Activated CD8-positive, alpha-beta memory T cell treated with anti-CD3 and anti-CD28 coated beads, Interleukin-2, amount 50 U/mL, for 24 hours (primary cell): Measurements from ENCODE around the gene AMD1.
A peak's percentile ranks its signal among the peaks of the same experiment; 100 is the strongest.
"Not testable (repeated sequence)": the region's sequence is repeated elsewhere in the genome, so short reads cannot be mapped to it uniquely, and the experiment has no call there.

Source experiments
- DNase-seq: peaks from one replicate; pipeline ENCODE4 v3.0.0-alpha.2; 2020; ENCODE audit errors: extremely low read depth

The AMD1 gene

DNA sequence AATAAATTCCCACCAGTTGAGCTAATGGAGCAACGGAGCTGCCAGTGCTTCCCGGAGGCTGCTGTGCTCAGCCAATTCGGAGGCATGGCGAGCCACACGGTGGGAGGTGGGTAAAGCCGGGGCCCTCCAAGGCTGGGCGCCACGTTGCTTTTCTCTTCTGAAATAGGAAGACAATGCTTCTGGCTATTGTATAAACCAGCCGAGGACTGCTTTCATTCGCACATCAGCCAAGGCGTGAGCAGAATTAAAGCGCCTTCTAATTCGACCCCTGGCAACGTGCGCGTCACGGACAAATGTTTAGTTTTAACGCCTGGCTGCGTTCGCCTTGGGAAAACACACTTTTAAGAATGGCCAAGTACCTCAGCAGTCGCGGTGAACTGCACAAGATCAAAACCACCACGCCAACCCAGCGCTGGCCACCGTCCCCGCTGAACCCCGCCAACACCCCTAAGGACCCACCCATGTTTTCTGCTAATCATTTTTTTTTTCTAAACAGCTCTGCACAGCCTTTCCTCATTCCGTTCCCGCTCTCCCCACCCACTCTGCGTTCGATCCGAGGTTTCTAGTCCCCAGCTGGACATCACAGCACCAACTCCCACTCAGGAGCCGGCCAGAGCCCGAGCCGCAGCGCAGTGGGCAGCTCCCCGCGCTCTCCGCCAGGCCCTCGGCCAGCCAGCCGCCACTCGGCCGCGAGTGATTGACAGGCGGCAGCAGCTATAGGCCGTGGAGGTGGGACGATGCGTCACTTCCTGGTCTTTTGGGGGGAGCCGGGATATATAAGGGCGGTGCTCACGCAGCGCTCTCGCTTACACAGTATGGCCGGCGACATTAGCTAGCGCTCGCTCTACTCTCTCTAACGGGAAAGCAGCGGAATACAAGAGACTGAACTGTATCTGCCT, at the start of gene AMD1:
AMD1 (plus strand) TSS at position 805 of the 899 bp plus-strand sequence. CDS start 321 bp downstream, outside the sequence.
- peak; percentile 88 for DNase-seq

DNA sequence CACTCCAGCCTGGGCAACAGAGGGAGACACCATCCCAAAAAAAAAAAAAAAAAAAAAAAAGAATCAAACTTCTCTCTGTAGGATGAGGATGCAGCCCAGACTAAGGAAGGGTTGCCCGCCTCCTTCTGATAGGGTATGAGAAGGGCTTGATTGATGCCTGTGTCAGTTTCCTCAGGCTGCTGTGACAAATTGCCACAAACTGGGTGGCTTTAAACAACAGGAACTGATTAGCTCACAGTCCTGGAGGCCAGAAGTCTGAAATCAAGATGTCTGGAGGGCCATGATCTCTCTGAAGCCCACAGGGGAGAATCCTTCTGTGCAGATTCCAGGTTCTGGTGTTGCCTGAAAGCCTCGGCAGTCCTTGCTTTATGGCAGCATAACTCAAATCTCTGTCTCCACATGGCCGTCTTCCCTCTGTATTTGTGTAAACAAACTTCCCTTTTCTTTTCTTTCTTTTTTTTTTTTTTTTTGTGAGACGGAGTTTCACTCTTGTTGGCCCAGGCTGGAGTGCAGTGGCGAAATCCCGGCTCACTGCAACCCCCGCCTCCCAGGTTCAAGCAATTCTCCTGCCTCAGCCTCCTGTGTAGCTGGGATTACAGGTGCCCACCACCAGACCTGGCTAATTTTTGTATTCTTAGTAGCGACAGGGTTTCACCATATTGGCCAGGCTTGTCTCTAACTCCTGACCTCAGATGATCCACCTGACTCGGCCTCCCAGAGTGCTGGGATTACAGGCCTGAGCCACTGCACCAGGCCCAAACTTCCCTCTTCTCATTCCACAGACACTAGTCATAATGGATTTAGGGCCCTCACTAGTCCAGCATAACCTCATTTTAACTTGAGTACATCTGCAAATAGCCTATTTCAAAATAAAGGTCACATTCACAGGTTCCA, 48.1 kb upstream of the AMD1 start:
- DNase-seq, result no peak

DNA sequence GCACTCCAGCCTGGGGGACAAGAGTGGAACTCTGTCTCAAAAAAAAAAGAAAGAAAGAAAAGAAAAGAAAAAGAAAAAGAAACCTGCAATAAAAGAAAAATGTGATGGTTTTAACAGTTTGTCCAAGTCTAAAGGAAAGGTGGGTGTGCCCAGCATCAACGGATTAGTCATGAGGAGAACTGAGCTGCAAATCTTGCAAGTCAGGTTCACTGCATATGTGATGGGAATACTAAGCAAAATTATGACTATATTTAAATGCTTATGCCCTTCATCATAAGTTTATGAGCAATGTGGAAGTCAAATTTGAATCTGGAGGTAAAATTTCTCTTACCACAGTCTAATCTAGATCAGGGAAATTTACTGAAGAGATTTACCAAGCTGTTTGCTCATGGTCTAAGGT, 46.2 kb upstream of the AMD1 start:
- DNase-seq, result no peak

DNA sequence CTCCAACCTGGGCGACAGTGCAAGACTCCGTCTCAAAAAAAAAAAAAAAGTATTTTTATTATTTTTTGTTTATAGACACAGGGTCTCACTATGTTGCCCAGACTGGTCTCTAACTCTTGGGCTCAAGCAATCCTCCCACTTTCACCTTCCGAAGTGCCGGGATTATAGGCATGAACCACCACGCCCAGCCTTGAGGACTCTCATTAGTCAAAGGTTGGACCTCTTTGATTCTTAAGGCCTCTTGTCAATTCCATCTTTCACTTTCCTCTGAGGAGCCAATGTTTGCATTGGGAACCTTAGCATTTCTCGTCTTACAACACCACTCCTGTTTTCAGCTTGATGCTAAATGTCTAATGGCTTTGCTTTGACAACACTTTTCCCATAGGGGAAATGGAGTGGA, 43.2 kb upstream of the AMD1 start:
- no peak for DNase-seq

DNA sequence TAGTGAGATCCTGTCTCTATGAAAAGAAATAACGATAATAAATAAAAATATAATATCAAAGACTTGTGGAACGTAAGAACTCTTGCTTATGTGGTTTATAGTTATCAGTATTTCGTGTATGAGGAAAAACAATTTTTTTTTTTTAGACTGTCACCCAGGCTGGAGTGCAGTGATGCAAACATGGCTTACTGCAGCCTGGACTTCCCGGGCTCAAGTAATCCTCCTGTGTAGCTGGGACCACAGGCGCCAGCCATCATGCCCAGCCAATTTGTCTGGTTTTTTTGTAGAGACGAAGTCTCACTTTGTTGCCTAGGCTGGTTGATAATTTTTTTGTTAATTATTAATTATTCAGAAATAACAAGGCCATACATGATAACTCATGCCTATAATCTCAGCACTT, 40.8 kb upstream of the AMD1 start:
- no peak for DNase-seq

DNA sequence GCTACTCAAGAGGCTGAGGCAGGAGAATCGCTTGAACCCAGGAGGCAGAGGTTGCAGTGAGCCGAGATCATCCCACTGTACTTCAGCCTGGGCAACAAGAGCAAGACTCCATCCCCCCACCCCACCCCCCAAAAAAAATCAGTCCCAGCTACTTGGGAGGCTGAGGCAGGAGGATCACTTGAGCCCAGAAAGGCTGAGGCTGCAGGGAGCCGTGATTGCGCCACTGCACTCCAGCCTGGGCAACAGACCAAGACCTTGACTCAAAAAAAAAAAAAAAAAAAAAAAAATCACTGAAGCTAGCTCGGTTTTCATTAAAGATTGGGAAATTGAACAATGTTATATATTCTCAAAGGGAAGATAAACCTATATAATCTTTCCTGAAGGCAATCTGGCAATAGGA, 38.8 kb upstream of the AMD1 start:
- not testable (repeated sequence) for DNase-seq

DNA sequence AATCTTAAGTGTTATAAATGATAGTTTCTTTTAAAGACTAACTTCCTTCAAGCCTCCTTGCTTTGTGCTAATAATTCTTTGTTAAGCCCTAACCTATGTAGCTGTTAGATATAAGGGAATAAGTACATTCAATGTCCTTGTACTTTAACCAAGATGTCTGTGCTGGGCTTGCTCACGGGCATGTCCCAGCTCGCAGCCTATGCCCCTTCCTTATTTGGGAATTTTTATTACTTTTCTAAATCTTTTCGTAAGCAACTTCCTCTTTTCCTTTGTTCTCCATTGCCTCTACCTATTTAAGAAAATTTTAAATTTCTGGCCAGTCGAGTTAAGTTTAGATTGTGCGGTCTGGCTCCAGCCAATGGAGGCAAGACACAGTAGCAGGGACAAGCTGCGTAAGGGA, 33.3 kb upstream of the AMD1 start:
- DNase-seq, result no peak

DNA sequence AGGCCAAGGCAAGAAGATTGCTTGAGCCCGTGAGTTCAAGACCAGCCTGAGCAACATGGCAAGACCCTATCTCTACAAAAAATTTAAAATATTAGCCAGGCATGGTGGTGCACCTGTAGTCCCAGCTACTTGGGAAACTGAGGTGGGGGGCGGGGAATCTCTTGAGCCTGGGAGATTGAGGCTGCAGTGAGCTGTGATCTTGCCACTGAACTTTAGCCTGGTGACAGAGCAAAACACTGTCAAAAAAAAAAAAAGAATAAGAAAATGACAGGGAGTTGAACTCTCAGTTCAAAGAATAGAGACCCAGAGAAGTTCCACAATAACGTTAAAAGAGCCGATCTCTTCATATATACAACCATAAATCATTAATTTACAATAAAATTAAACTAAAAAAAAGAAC, 24.8 kb upstream of the AMD1 start:
- DNase-seq, result no peak

DNA sequence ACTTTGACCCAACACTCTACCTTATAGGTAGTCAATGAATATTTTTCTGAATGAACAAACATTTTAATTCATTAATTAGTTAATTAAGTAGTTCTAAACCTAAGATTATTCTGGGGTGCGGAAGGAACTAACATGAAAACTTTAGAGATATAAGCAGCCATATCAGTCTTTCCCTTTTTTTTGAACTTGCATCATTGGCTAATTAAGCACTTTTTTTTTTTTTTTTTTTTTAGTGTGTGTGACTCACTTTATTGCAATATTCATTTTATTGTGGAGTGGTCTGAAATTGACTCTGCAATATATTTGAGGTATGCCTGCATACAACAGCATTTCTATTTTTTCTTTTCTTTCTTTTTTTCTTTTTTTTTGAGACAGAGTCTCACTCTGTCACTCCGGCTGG, 21.8 kb upstream of the AMD1 start:
- no peak for DNase-seq

DNA sequence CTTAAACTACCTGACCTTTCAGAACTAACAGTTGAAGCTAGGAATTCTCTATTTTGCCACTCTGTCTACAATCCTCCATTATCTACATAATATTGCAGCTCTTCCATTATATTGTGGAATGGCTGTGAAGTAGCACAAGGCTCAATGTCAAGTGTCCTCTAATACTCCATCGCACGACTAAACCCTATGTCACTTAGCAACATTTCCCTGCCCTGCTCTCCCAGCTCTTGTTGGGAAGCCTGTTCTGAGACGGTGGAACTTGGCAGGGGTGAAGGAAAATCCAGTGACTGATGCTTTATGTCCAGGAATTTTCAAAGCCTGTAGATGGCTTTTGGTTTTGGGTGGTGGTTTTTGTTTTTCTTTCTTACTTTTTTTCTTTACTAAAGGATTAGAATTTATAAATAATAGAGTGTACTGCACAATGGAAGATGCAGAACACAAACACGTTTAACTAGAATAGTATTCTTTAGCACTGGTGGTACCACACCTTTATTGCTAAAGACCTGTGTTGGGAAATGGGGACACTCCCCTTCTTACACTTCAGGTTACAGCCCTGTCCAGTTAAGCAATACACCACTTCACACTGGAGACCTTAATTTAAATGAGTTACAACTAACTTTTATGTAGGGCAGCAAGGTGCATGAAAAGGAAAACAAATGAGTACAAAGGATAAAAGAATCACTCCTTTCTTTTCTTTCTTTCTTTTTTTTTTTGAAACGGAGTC, 20.7 kb upstream of the AMD1 start:
- DNase-seq, result no peak

DNA sequence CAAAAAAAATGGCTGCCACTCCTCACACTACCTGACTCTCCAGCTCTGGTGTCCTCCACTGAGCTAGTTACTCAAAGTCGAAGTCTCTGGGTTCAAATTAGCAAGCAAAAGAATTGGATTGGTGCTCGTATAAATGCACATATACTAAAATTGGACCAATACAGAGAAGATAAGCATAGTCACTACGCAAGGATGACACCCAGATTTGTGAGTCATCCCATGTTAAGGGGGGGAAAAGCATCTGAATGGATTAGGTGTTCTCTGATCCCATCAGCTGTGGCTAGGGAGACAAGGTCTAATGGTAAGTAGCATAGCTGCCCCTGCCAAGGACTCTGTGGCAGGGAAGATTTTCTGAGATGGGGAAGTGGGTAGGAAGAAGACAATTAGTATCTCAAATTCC, 18.3 kb upstream of the AMD1 start:
- DNase-seq, result no peak

DNA sequence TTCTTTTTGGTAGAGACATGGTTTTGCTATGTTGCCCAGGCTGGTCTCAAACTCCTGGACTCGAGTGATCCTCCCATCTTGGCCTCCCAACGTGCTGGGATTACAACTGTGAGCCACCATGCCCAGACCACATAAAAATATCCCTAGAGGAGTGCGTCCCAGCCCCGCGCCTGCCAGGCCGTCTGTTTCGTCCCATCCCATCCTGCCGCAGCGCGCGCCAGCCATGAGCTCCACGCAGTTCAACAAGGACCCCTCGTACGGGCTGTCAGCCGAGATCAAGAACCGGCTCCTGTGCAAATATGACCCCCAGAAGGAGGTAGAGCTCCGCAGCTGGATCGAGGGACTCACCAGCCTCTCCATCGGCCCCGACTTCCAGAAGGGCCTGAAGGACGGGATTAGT, 16.6 kb upstream of the AMD1 start:
- no peak for DNase-seq

DNA sequence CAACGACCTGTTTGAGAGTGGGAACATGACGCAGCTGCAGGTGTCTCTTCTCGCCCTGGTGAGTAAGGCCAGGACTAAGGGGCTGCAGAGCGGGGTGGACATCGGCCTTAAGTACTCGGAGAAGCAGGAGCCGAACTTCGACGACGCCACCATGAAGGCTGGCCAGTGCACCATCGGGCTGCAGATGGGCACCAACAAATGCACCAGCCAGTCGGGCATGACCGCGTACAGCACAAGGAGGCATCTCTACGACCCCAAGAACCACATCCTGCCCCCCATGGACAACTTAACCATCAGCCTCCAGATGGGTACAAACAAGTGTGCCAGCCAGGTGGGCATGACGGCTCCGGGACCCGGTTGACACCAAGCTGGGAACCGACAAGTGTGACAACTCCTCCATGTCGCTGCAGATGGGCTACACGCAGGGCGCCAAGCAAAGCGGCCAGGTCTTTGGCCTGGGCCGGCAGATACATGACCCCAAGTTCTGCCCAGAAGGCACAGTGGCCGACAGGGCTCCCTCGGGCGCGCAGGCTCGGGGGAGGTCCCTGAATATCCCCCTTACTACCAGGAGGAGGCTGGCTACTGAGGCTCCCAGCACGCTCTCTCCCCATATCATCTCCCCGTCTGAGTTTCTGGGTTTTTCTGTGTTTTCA, 15.9 kb upstream of the AMD1 start:
- no peak for DNase-seq

DNA sequence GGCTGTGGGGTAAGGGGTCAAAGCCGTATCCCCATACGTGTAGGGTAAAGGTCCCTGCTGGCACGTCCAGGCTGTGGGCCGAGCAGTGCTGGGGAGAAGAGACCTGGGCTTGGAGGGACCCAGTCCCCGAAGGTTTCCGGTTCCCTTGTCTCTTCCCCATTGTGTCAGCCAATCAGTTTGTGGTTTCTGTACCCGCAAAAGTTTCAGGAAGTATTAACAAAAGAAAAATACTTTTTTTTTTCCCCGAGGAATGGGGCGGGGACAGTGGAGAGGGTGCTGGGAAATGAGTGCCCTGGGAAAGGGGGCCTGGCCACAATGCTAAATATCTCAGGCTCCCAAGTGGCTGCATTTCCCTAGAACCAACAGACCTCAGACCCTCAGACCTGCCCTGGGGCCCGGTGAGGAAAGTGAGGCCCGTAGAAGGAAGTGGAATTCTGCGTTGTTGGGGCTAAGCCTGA, 15.2 kb upstream of the AMD1 start:
- no peak for DNase-seq

DNA sequence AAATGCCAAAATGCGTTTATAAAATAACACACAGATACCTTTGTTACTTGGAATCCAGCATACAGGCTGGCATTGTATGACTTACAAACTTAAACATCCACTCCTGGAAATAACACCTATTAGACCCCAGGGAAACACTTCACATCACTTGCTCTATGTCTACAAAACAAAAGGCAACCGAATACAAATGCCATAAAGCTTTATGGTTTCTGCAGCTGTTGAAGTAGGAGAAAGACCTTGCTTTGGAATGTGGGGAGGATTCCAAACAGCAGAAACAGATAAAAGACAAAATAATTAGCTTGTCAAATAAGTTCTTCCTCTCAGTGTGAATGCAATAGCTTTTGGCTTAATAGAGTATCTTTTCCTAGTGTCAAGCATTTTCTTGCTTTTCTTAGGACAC, 9.8 kb upstream of the AMD1 start:
- no peak for DNase-seq

DNA sequence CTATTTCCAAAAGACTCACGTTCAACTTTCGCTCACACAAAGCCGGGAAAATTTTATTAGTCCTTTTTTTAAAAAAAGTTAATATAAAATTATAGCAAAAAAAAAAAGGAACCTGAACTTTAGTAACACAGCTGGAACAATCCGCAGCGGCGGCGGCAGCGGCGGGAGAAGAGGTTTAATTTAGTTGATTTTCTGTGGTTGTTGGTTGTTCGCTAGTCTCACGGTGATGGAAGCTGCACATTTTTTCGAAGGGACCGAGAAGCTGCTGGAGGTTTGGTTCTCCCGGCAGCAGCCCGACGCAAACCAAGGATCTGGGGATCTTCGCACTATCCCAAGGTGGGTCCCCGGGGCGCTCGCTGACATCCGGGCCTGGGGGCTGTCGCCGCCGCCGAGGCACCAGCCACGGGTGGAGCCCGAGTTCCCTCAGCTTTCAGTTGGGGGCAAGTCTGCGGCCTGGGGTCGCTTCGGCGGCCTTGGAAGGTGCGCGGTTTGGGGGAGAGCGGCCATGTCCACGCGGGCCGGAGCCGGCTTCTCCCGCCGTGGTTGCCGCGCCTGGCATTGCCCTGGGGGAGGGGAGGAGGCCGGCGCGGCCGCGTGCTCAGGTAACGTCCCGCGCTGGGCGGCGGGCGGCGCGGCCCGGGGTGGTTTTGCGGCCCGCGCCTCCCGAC, 429 bp downstream of the AMD1 start:
- no peak for DNase-seq

DNA sequence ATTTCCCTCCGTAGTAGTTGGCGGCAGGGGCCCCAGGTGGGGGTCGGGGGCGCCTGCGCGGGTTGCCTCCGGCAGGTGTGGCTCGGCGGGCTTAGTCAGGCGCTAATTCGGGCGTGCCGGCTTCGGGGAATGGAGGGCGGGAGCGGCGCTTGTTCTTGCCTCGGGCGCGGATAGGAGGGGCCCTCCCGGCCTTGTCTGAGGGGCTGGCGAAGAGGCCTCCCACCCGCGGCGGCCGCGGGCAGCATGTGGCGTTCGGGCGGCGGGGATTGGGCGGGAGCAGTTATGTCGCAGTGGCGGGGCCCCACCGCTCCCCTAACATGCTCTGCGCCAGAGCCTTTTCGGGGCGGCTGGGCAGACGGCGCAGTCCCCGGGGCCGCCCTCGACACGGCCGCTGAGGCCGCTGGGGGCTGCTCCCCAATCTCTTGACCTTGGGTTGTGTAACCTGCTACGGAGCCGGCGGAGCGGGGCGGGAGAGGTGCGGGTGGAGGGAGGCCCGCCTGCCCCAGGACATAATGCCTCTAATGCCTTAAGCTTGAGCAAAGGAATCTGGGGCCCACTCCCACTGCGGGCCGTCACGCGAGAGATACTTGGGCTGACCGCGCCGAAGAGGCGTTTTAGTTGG, 1.1 kb downstream of the AMD1 start:
- DNase-seq, result peak; percentile 17

DNA sequence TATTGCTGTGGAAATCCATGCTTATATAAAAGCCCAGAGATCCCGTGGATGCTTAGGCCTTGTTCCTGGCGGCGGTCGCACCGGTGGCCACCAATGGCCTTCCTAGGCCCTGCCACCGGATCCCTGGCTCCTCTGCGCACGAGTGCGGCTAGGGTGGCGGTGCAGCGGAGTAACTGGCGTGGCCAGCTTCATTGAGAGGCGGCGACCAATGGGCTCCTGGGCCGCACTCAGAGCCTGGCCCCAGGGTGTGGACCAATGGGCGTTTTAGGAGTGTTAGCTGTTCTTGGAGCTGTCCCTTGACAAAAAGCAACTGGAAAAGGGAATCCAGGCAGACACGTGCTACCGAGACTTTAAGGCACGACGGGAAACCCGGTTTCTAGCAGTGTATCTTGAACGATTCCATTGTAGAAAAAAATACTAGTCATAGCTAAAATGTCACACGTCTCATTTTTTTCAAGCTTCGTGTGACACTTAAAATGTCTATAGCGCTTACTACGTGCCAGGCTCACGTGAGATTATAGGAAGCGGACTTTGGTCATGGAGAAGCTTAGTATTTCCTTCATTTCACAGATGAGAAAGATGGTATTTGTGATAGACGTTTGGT, 1.7 kb downstream of the AMD1 start:
- DNase-seq, result peak; percentile 19

DNA sequence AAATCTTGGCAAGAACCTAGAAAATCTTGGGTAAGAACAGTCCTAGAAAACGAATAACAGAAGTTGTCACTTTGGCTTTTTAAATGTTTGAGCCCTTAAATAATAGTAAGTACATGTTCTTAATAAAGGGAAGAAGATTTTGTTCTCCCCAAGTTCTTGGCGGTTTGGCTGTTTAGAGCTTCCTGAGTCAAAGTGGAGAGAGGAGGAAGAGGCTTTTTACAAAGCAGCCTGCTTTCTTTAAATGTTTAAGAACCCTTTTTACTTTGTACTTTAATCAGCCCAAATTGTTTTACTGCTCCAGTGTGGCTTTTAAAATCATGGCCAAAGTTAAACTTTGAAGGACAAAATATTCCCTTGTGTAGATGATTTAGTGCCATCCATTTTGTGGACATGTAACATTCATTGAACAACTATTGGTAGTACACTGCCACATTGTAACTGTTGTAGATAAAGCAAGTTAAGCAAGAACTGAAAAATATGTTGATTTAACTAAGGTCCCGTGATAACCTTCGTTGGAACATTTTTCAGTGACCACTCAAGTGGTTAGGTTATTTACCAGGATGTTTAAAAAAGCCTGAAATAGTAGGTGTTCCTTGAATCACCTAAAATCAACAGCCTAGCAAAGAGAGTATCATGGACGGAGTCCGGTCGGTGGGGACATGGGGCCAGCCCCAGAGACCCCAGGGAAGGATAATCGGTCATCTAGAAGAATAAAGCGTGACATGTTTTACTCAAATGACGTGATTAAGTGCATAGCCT, 2.4 kb downstream of the AMD1 start:
- no peak for DNase-seq
